Fibroblast of skin of abdomen (primary cell): ENCODE data around the gene HYAL3.

ENCODE experiments used
- DNase-seq: peaks from one replicate; pipeline ENCODE4 v3.0.0-alpha.2; 2013

The HYAL3 gene

GRCh38 chr3:50330330-50330729 lies 31.1 kb upstream of the HYAL3 start:
- no peak for DNase-seq

- DNase-seq: peak; percentile 94
Observed at GRCh38 chr3:50327943-50328691, 28.9 kb upstream of the HYAL3 start, which contains the start of gene TUSC2. Gene TUSC2 (minus strand): TSS chr3:50328223. CDS start chr3:50328099, 124 bp downstream.

GRCh38 chr3:50327129-50327528 lies 27.9 kb upstream of the HYAL3 start:
- DNase-seq: no peak

- no peak for DNase-seq
Observed at GRCh38 chr3:50326182-50326541, 27.0 kb upstream of the HYAL3 start.

- DNase-seq: no peak
Observed at GRCh38 chr3:50325497-50326181, 26.4 kb upstream of the HYAL3 start.

DNA sequence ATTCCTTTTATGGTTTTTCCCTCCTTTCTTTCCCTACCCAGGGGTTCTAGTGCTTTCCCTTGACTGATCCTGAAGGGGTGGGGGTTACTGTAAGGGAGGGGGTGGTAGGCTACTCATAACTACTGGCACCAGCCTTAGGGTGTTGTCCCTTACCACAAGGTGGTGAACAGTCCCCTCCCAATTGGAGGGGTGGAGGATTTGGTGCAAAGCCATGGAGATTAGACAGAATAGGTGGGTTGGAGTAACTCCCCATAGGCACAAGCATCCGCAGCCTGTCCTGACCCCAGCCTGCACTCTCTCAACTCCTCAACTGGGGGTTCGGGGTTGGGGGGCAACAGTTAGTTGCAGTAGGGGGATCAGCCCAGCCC lies 25.9 kb upstream of the HYAL3 start:
- no peak for DNase-seq

DNA sequence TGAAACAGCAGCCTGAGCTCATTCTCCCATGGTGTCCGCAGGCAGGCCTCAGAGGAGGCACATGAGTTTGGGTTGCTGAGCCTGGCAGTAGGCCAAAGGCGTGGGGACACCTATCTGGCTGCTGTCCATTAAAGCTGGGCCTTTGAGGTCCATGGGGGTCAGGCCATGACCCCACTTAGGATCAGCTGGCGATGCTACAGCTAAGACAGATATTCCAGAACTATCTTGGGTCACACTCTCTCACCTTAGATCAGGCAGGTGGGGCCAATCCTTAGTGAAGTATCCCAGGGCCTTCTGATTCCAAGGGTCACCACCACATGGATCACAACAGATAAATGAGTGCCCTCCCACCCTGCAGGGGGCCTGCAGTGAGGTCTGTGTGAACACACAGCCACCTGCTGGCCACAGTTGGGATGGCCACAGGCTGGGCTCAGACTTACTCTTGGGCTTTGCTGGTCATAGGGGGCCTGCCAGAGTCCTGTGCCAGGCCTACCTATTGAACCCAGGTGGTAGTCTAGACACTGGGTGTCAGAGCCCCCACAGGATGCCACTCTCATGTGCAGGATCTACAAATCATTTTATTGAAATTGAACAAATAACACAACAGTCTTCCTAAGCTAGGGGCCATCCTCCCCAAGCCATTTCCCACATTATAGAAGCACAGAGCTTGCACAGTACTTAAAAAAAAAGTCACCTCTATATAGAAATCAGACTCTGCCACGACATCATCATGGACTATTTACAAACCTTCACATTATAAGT lies 25.3 kb upstream of the HYAL3 start:
- peak; percentile 63 for DNase-seq

GRCh38 chr3:50323614-50324199 lies 24.5 kb upstream of the HYAL3 start:
- DNase-seq: no peak

- DNase-seq: no peak
Observed at GRCh38 chr3:50323092-50323600, 23.9 kb upstream of the HYAL3 start.

DNA sequence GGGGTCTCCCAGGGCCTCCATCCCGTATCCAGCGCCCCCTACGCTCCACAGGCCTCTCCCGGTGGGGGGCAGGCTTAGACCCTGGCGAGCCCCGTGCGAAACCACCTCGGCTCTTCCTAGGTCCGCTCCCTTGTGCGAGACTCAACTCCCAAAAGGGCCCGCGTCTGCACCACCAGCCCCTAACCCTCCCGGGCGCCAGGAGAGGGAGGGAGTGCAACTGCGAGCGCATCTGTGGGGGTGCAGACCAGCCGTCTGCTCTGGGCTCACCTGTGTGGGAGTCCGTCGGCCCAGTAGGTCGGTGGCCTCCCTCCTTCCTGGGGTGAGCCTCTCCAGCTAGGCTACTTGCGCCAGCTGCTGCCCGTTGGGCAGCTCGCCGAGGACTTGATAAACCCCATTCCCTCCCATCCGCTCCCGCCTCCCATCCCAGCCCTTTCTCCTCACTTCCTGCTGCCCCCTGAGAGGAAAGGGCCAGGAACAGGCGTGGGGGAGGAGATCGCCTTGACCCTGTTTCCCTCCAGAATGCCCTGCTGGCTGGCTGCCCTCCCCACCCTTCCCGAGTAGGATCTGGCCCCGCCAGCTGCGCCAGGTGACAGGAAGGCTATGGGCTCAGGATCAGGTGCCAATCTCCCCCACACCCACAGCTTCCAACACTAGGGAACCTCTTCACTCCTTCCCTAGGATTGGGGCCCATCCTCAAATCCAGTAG lies 23.3 kb upstream of the HYAL3 start, which contains the start of gene HYAL2:
Gene HYAL2, minus strand, starts transcription at position 360 of the 706 bp plus-strand sequence. CDS start 2,256 bp downstream, outside the sequence.
- DNase-seq: no peak

DNA sequence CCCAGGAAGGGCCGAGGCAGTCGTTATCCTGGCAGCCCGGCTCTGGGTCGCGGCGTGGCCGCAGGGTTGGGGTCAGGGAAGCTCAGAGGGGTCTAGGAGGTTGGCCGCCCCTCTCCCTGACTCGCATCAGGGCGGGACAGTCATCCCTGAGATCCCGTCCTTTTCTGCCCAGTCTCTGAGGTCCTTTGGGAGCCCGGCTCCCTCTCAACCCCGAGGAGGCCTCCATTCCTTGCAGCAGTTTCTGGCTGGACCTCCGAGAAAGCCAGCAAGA lies 22.8 kb upstream of the HYAL3 start:
- no peak for DNase-seq

- DNase-seq: peak; percentile 90
Observed at GRCh38 chr3:50321336-50322114, 22.3 kb upstream of the HYAL3 start.

GRCh38 chr3:50320853-50321335 lies 21.7 kb upstream of the HYAL3 start:
- DNase-seq: peak; percentile 74

DNA sequence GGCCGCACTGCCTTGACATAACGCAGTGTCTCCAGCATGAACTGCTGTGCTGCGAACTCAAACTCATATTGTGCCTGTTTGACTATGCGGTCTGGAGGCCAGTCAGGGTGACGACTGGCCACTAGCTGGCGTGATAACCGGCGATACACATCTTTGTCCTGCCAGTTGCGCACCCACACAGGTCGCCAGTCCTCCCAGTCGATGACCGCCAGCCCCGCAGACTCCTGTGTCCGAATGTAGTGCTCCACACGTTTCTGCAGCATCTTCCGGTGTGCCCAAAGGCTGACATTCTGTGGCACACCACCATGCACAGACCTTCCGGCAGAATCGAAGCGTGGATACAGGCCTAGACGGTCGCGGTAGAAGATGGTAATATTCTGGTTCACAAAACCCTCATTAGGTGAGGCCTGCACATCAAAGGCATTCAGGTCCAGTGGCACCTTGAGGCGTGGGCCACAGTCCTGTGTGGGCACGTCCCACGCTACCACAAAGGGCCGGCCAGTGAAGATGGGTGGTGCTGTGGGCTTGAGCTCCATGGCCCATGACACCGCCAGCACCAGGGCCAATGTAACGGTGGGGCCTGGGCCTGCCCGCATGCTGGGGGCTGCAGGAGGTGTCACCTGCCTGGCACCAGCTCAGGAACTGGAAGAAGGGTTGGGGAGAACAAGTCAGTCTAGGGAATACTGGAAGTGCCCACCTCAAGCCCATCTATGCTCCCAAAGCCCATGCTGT lies 20.9 kb upstream of the HYAL3 start:
- DNase-seq: no peak

GRCh38 chr3:50319181-50319893 lies 20.1 kb upstream of the HYAL3 start:
- DNase-seq: no peak

DNA sequence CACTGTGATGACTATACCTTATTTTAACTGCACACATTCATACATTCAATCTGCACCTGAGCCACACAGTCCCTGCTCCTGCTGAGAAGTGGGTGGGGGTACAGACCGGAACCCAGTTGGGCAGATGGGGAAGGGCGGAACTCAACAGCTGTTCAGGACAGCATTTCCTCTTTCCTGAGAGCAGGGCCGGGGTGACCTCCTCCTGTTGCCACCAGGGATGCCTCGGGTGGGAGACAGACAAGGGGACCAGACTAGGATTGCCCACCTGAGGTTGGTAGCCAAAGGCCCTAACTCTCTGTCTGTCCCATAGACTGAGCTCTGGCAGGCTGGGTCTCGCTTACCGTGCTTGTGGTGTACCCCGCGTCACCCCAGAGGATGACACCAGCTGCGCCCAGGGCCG lies 19.4 kb upstream of the HYAL3 start:
- no peak for DNase-seq

DNA sequence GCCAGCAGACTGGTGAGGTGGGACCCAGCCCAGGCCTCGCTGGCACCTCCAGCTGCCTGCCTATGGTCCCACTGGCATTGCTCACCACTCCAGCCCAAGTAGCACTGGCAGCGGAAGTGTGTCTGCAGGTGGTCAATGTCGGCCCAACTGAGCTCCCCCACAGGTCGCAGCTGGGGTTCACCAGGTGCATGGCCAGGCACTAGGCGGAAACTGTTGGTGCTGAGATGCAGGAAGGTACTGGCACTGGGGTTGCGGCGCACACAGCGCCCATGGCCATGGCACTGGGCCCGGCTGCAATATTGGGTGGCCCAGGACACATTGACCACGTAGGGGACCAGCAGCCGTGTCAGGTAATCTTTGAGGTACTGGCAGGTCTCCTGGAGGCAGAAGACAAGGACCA lies 19.0 kb upstream of the HYAL3 start:
- no peak for DNase-seq

DNA sequence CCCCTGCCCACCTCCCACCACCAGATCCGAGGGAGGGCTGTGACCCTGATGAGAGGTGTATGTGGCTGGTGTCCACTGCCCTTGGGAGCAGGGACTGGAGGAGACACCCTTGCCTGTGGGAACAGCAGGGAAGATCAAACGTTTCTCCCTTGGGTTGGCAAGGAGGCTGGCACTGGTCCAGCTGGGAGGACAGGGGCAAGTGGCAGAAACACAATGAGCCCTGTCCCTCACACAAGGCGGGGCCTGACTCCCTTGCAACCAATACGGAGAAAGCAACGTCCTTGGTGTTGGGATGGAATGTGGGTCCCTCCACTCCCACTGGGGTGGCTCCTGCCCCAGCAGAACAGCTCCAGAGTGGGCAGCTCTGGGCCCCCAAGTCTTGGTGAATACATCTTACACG lies 18.1 kb upstream of the HYAL3 start:
- no peak for DNase-seq

- DNase-seq: no peak
Observed at GRCh38 chr3:50316657-50317242, 17.5 kb upstream of the HYAL3 start.

GRCh38 chr3:50314816-50315215 lies 15.6 kb upstream of the HYAL3 start:
- no peak for DNase-seq
